GM13976 (cell line): Measurements from ENCODE around the gene NECTIN1.
"Not testable (repeated sequence)": the region's sequence is repeated elsewhere in the genome, so short reads cannot be mapped to it uniquely, and the experiment has no call there.

ENCODE experiments used
- DNase-seq: peaks from one replicate; pipeline ENCODE4 v3.0.0; 2012; ENCODE audit warnings: low spot score
- CTCF ChIP-seq: IDR thresholded peaks from 2 replicates; pipeline ENCODE4 v1.5.1; 2012; ENCODE audit warnings: borderline replicate concordance, mild to moderate bottlenecking; ENCODE audit not compliant: insufficient read depth; ENCODE audit errors: extremely low read depth, missing control alignments, control extremely low read depth
- in situ Hi-C: fragments of 300-500 bp; cut with MboI; formaldehyde crosslinking; loops from one replicate; pipeline ENCODE4 v1.12.0; 2022; ENCODE audit warnings: low sequenced_read_pairs, mixed read lengths, inconsistent platforms; ENCODE audit not compliant: unreplicated experiment

Gene NECTIN1

GRCh38 chr11:119599864-119600541 lies 129.0 kb downstream of the NECTIN1 start:
- in situ Hi-C loops, result no loop called here
- no peak for DNase-seq
- no peak for TF ChIP-seq CTCF

- DNase-seq, in situ Hi-C loops: not testable (repeated sequence)
Measured at GRCh38 chr11:119595941-119596340, 133.1 kb downstream of the NECTIN1 start.

GRCh38 chr11:119594639-119595249 lies 134.3 kb downstream of the NECTIN1 start:
- in situ Hi-C loops, result no loop called here

GRCh38 chr11:119593346-119593745 lies 135.7 kb downstream of the NECTIN1 start:
- in situ Hi-C loops, result no loop called here
- no peak for TF ChIP-seq CTCF
- no peak for DNase-seq

More at GRCh38 chr11:119594639-119595249, 134.3 kb downstream of the NECTIN1 start:
- DNase-seq, result no peak
- no peak for TF ChIP-seq CTCF

GRCh38 chr11:119592642-119593041 lies 136.4 kb downstream of the NECTIN1 start:
- TF ChIP-seq CTCF, result no peak
- in situ Hi-C loops, result no loop called here
- no peak for DNase-seq

- DNase-seq, result no peak
- TF ChIP-seq CTCF, result no peak
- in situ Hi-C loops, result no loop called here
Measured at GRCh38 chr11:119591836-119592310, 137.1 kb downstream of the NECTIN1 start.

GRCh38 chr11:119590651-119591351 lies 138.2 kb downstream of the NECTIN1 start:
- DNase-seq, result no peak
- TF ChIP-seq CTCF, result no peak
- in situ Hi-C loops, result no loop called here
